HepG2 (cell line): ENCODE data around the gene KLHL36. TPM values are rescaled to one million over a fixed set of nuclear protein-coding genes. Genes with fewer than 3 reads are reported as not detected.

ENCODE experiments used
- ATAC-seq: fragments of 200-7000 bp; cut with Tn5 transposase; 3 replicates; pipeline ENCODE4 v1.9.1; 2020; ENCODE audit warnings: mild to moderate bottlenecking, moderate library complexity
- BruUV-seq: library from RNA; stranded (reverse); fragments of 400-500 nt; replicated peaks from 2 replicates; lab custom pipeline; 2021; lab: Mats Ljungman, UMichigan
- CTCF ChIA-PET: fragments of 300-600 bp; formaldehyde crosslinking; extraction: SDS; loops from one replicate; lab custom pipeline; 2021; ENCODE audit warnings: low total read pairs, inconsistent platforms, low intra/inter-chr PET ratio; lab: Yijun Ruan, JAX
- POLR2A ChIA-PET: fragments of 350-600 bp; sonication (Branson Sonifier 250); formaldehyde crosslinking; loops from one replicate; lab custom pipeline; 2020; ENCODE audit warnings: antibody characterized with exemption, inconsistent platforms; lab: Yijun Ruan, JAX
- DNase-seq: peaks from one replicate; pipeline ENCODE4 v3.0.0-alpha.2; 2015; ENCODE audit warnings: low spot score
- FAIRE-seq: peaks from 3 replicates; lab custom pipeline; 2011; peaks lifted over from hg19 to GRCh38; lab: Jason Lieb, UNC
- H2AFZ ChIP-seq: one replicate; pipeline ENCODE4 v1.6.1; 2011; ENCODE audit warnings: low read length, inconsistent platforms
- H3K27ac ChIP-seq: fragments of 300-600 bp; 3 replicates; pipeline ENCODE4 v1.8.0; 2011; ENCODE audit warnings: mixed run types, mild to moderate bottlenecking, mixed read lengths, low read length, inconsistent platforms; ENCODE audit not compliant: insufficient read depth; ENCODE audit errors: extremely low read length
- H3K27me3 ChIP-seq, 2 experiments: fragments of 200-600 bp in 1 of 2; 2 replicates in 1 of 2; 3 replicates in 1 of 2; pipeline versions ENCODE4 v1.6.0 to v1.8.0; 2011; ENCODE audit warnings: low read length in 2 of 2, mild to moderate bottlenecking in 2 of 2, moderate library complexity in 2 of 2, inconsistent platforms in 1 of 2; ENCODE audit not compliant: insufficient read depth in 2 of 2, control insufficient read depth in 1 of 2
- H3K36me3 ChIP-seq, 2 experiments: fragments of 200-600 bp in 1 of 2; replicated peaks in 1 of 2; 2 replicates in 1 of 2; 3 replicates in 1 of 2; pipeline versions ENCODE4 v1.5.1 to v1.8.0; 2011; ENCODE audit warnings: low read length in 2 of 2, inconsistent platforms in 1 of 2; ENCODE audit not compliant: insufficient read depth in 2 of 2, control insufficient read depth in 1 of 2
- H3K4me1 ChIP-seq: 2 replicates; pipeline ENCODE4 v1.5.1; 2012; ENCODE audit warnings: low read length, inconsistent platforms; ENCODE audit not compliant: insufficient read depth
- H3K4me2 ChIP-seq: 2 replicates; pipeline ENCODE4 v1.6.0; 2011; ENCODE audit warnings: low read depth, low read length, inconsistent platforms
- H3K4me3 ChIP-seq, 3 experiments: fragments of 200-600 bp in 1 of 3; sonication (generic), shearing (Covaris generic) in 1 of 3; replicated peaks in 1 of 3; 2 replicates each; pipeline ENCODE4 v1.5.1; 2011 to 2016; ENCODE audit warnings: low read length in 3 of 3, inconsistent platforms in 2 of 3, low read depth in 2 of 3, mild to moderate bottlenecking in 2 of 3, control low read depth in 1 of 3, mixed read lengths in 1 of 3; ENCODE audit not compliant: insufficient read depth in 1 of 3
- H3K79me2 ChIP-seq: one replicate; pipeline ENCODE4 v1.6.1; 2011; ENCODE audit warnings: low read length, inconsistent platforms; ENCODE audit not compliant: insufficient read depth
- H3K9ac ChIP-seq: 2 replicates; pipeline ENCODE4 v1.6.0; 2011; ENCODE audit warnings: mild to moderate bottlenecking, low read depth, low read length, inconsistent platforms; ENCODE audit not compliant: insufficient read depth
- H3K9me3 ChIP-seq: 2 replicates; pipeline ENCODE4 v1.5.1; 2012; ENCODE audit warnings: mild to moderate bottlenecking, low read length
- H4K20me1 ChIP-seq: 2 replicates; pipeline ENCODE4 v1.6.0; 2011; ENCODE audit warnings: inconsistent platforms, mild to moderate bottlenecking, low read length, moderate library complexity; ENCODE audit not compliant: insufficient read depth
- ADNP ChIP-seq: sonication (generic); formaldehyde crosslinking; IDR thresholded peaks from 2 replicates; pipeline ENCODE4 v1.4.0; 2020; ENCODE audit warnings: missing genetic modification reagents
- CENPX ChIP-seq: sonication (generic); formaldehyde crosslinking; IDR thresholded peaks from 2 replicates; pipeline ENCODE4 v1.9.0; 2021; ENCODE audit warnings: mild to moderate bottlenecking, missing genetic modification reagents, moderate library complexity
- GATAD2A ChIP-seq: IDR thresholded peaks from 2 replicates; pipeline ENCODE4 v1.6.1; 2016
- KDM2A ChIP-seq: sonication (generic); formaldehyde crosslinking; IDR thresholded peaks from 2 replicates; pipeline ENCODE4 v1.4.0; 2020; ENCODE audit warnings: low read depth, missing genetic modification reagents, borderline replicate concordance
- KDM3A ChIP-seq: IDR thresholded peaks from 2 replicates; pipeline ENCODE4 v1.6.1; 2018; ENCODE audit warnings: low read depth, missing compliant biosample characterization
- PRDM15 ChIP-seq: sonication (generic); formaldehyde crosslinking; IDR thresholded peaks from 2 replicates; pipeline ENCODE4 v1.4.0; 2020; ENCODE audit warnings: missing genetic modification reagents
- RXRA ChIP-seq: sonication (generic); formaldehyde crosslinking; IDR thresholded peaks from 2 replicates; pipeline ENCODE4 v1.5.1; 2020; ENCODE audit warnings: missing genetic modification reagents
- THAP11 ChIP-seq: IDR thresholded peaks from 2 replicates; pipeline ENCODE4 v1.6.1; 2016; ENCODE audit warnings: missing biosample characterization, missing genetic modification reagents
- TRIM24 ChIP-seq: sonication (generic); formaldehyde crosslinking; IDR thresholded peaks from 2 replicates; pipeline ENCODE4 v1.8.0; 2022; ENCODE audit warnings: mild to moderate bottlenecking, missing genetic modification reagents
- ZBTB37 ChIP-seq: sonication (generic); formaldehyde crosslinking; IDR thresholded peaks from 2 replicates; pipeline ENCODE4 v1.4.0; 2020; ENCODE audit warnings: mild to moderate bottlenecking, missing genetic modification reagents
- ZNF329 ChIP-seq: sonication (generic); formaldehyde crosslinking; IDR thresholded peaks from 2 replicates; pipeline ENCODE4 v1.9.0; 2021; ENCODE audit warnings: low read depth, mild to moderate bottlenecking, missing genetic modification reagents
- WGBS: methylation state at CpG from one replicate; pipeline ENCODE4 v1.1.6; 2017; ENCODE audit warnings: low lambda C conversion rate; 5-methylcytosine and 5-hydroxymethylcytosine counted together
- in situ Hi-C: cut with HindIII; loops from 2 replicates; pipeline ENCODE4 v1.10.0; 2017; ENCODE audit warnings: low pct_unique_long_range_greater_than_20kb; ENCODE audit not compliant: extremely low pct_ligation_motif_present
- intact Hi-C: fragments of 100-400 bp; cut with micrococcal nuclease; formaldehyde crosslinking; loops from one replicate; pipeline ENCODE4 v1.10.0; 2022; ENCODE audit not compliant: unreplicated experiment
- polyA plus RNA-seq, 8 experiments: library from polyadenylated mRNA; depleted of rRNA in 3 of 8; stranded (reverse) in 7 of 8; unstranded in 1 of 8; fragments of >200 nt; fragmentation: Illumina TruSeq in 4 of 8; extraction: Trizol in 4 of 8; gene quantifications; 2 replicates each; pipeline versions ENCODE4 v1.2.1 to v1.2.3, GENCODE V29; 2011 to 2016; ENCODE audit warnings: low read depth in 4 of 8, missing spikeins in 1 of 8, mixed read lengths in 1 of 8; ENCODE audit not compliant: insufficient read depth in 1 of 8
- total RNA-seq, 5 experiments: library from RNA; depleted of rRNA; stranded (reverse); fragments of >200 nt; fragmentation: Illumina TruSeq; extraction: Trizol; gene quantifications; 2 replicates each; pipeline ENCODE4 v1.2.3, GENCODE V29; 2016; ENCODE audit warnings: low read depth in 1 of 5

The KLHL36 gene
- total and polyA plus RNA-seq, 2 of the 13 experiments (the other 11 are each of a cell fraction or from before 2014, with no cell fraction given) = 24.3 to 26.0 TPM

- TF ChIP-seq THAP11 (CRISPR knock-in tag) = no peak
- no peak for TF ChIP-seq GATAD2A
- TF ChIP-seq KDM3A = no peak
- no peak for TF ChIP-seq ADNP (CRISPR knock-in tag)
- no peak for TF ChIP-seq RXRA (CRISPR knock-in tag)
- TF ChIP-seq ZBTB37 (CRISPR knock-in tag) = no peak
- TF ChIP-seq TRIM24 (CRISPR knock-in tag) = no peak
- no peak for TF ChIP-seq PRDM15 (CRISPR knock-in tag)
- no peak for TF ChIP-seq ZNF329 (CRISPR knock-in tag)
- no peak for TF ChIP-seq CENPX (CRISPR knock-in tag)
- TF ChIP-seq KDM2A (CRISPR knock-in tag) = no peak
- Histone ChIP-seq H3K9ac (no peak overlapping the region), H3K36me3 (peaks cover 27 to 73% of the 10 kb centered on the region in 2 experiments), H3K27me3 (no peaks in the 10 kb centered on the region), H3K4me2 (no peak overlapping the region), H2AFZ (no peak overlapping the region), H3K4me1 (no peaks in the 10 kb centered on the region), H3K79me2 (no peaks in the 10 kb centered on the region), H4K20me1 (no peaks in the 10 kb centered on the region), H3K27ac (no peak overlapping the region), H3K4me3 (no peak overlapping the region), H3K9me3 (no peaks in the 10 kb centered on the region)
- DNase-seq = no peak
- intact Hi-C loops (no loop called here), in situ Hi-C loops (no loop called here)
- no peak for FAIRE-seq
- CTCF ChIA-PET = no interaction called here
- 93% methylated on average over 27 of the region's 27 CpGs for WGBS
- BruUV-seq = no TSS peak
- POLR2A ChIA-PET = no interaction called here
- no peak for ATAC-seq
These were observed 11.5 kb downstream of the KLHL36 start for GRCh38 chr16:84659656-84660300.
